Activated CD4-positive, alpha-beta T cell treated with anti-CD3 and anti-CD28 coated beads for 4 hours (primary cell): ENCODE measurements around the gene HOXC4.
"Not testable (repeated sequence)": the region's sequence is repeated elsewhere in the genome, so short reads cannot be mapped to it uniquely, and the experiment has no call there.

Experiments
- DNase-seq, 2 donors: peaks; one replicate each; pipeline ENCODE4 v3.0.0-alpha.2; 2020

HOXC4 gene

GRCh38 chr12:54060174-54060974, 6.7 kb downstream of the HOXC4 start:
- DNase-seq = no peak

GRCh38 chr12:54060975-54061778, 7.5 kb downstream of the HOXC4 start:
- no peak for DNase-seq

- DNase-seq = no peak
Measured at GRCh38 chr12:54065677-54066076, 12.0 kb downstream of the HOXC4 start.

- no peak for DNase-seq
Measured at GRCh38 chr12:54066408-54066807, 12.8 kb downstream of the HOXC4 start.

GRCh38 chr12:54068418-54069070, 14.9 kb downstream of the HOXC4 start:
- no peak for DNase-seq

- DNase-seq = no peak
Measured at GRCh38 chr12:54071942-54072341, 18.3 kb downstream of the HOXC4 start.

- no peak for DNase-seq
Measured at GRCh38 chr12:54074308-54074707, 20.7 kb downstream of the HOXC4 start.

GRCh38 chr12:54075409-54075808, 21.8 kb downstream of the HOXC4 start:
- no peak for DNase-seq

- no peak for DNase-seq
Measured at GRCh38 chr12:54075974-54076373, 22.3 kb downstream of the HOXC4 start.

- DNase-seq = not testable (repeated sequence)
Measured at GRCh38 chr12:54077843-54078242, 24.2 kb downstream of the HOXC4 start.

- DNase-seq = not testable (repeated sequence)
Measured at GRCh38 chr12:54079115-54079514, 25.5 kb downstream of the HOXC4 start.

GRCh38 chr12:54080008-54080924, 26.6 kb downstream of the HOXC4 start:
- DNase-seq = not testable (repeated sequence)

- peak; percentile 5 to 9 for DNase-seq
Measured at GRCh38 chr12:54081053-54081514, 27.4 kb downstream of the HOXC4 start.

GRCh38 chr12:54081581-54082396, 28.2 kb downstream of the HOXC4 start:
- peak; percentile 4 to 10 for DNase-seq

- DNase-seq = peak; percentile 34 to 38
Measured at GRCh38 chr12:54082397-54082892, 28.8 kb downstream of the HOXC4 start.

GRCh38 chr12:54088011-54088410, 34.4 kb downstream of the HOXC4 start:
- not testable (repeated sequence) for DNase-seq

- DNase-seq = not testable (repeated sequence)
Measured at GRCh38 chr12:54089465-54089864, 35.8 kb downstream of the HOXC4 start.

GRCh38 chr12:54090312-54090711, 36.7 kb downstream of the HOXC4 start:
- not testable (repeated sequence) for DNase-seq

- not testable (repeated sequence) for DNase-seq
Measured at GRCh38 chr12:54092943-54093342, 39.3 kb downstream of the HOXC4 start.

GRCh38 chr12:54095928-54096327, 42.3 kb downstream of the HOXC4 start:
- DNase-seq = not testable (repeated sequence)

GRCh38 chr12:54098644-54099043, 45.0 kb downstream of the HOXC4 start:
- not testable (repeated sequence) for DNase-seq
